SK-N-MC (cell line): ENCODE results near the gene ASH1L.

Experiments used
- EZH2 ChIP-seq: fragments of 200-600 bp; sonication (generic); IDR thresholded peaks from one replicate; pipeline ENCODE4 v1.6.1; 2017; ENCODE audit warnings: antibody characterized with exemption
- FOXP2 ChIP-seq: optimal IDR thresholded peaks from 2 replicates; pipeline ENCODE3; 2011; ENCODE audit warnings: mild to moderate bottlenecking, moderate library complexity; ENCODE audit not compliant: insufficient read depth; ENCODE audit errors: extremely low read length, control extremely low read depth
- POLR2AphosphoS5 ChIP-seq: IDR thresholded peaks from 2 replicates; pipeline ENCODE4 v1.6.1; 2012; ENCODE audit warnings: mild to moderate bottlenecking, low read depth, low read length, borderline replicate concordance

GRCh38 chr1:155307247-155307740 lies 255.3 kb downstream of the ASH1L start:
- TF ChIP-seq POLR2AphosphoS5 (no peak), EZH2 (no peak), FOXP2 (no peak)
